Measurements from ENCODE around the gene MAP7.
"Not testable (repeated sequence)": the region's sequence is repeated elsewhere in the genome, so short reads cannot be mapped to it uniquely, and the experiment has no call there.

MAP7 gene

DNA sequence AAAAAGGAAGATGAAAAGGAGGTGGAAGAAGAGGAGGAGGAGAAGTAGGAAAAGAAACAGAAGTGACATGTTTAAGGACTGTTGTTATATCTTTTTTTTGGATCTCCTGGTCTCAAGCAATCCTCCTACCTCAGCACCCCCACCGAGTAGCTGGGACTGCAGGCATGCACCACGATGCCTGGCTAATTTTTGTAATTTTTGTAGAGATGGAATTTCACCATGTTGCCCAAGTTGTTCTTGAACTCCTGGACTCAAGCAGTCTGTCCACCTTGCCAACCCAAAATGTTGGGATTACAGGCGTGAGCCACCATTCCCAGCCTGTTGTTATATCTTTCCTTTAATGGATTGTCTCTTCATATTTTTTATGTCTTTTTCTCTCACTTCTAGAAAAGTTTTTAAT is 241.1 kb downstream of the MAP7 start:
- DNase-seq, result no peak

DNA sequence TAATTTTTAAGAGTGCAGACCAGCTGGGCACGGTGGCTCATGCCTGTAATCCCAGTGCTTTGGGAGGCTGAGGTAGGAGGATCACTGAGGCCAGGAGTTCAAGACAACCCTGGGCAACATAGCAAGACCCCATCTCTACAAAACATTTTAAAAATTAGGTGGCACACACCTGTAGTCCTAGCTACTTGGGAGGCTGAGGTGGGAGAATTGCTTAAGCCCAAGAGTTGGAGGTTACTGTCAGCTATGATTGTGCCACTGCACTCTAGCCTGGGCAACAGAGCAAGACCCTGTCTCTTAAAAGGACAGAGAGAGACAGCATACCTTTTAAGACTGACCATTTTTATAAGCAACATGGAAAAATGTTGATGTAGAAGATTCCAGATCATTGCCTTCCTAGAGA is 241.8 kb downstream of the MAP7 start:
- DNase-seq, result not testable (repeated sequence)

DNA sequence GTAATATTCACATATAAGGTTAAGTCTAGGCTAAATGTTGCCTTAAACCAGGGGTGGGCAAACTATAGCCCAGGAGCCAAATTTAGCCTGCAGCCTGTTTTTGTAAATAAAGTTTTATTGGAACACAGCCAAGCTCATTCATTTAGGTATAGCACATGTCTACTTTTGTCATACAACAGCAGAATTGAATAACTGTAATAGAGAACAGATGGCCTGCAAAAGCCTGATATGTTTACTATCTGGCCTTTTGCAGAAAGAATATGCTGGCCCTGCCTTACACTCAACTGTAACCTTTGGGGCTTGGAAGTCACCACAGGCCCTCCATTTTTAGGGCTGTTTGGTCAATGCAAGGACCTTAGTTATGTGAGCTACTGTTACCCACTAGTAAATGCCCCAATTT is 242.9 kb downstream of the MAP7 start:
- no peak for DNase-seq

DNA sequence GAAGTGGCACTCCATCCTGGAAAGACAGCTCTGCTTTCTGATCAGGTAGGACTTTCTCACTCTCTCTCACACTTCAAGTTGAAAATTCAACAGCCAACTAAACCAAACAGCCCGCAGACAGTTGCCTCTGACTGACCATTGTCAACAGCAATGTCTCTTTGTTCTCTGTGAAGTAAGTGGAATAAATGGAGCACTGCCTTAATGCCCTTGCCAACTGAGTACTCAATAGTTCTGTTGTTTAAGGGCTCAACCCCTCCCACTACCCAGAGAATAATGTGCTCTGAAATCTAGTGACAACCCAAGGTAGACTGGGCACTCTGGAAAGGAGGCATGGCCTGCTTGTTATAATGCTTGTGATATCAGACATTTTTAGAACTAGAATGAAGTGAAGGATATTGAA is 243.8 kb downstream of the MAP7 start:
- peak in 28 of 51 donors; percentile 7 to 88 (median 34) for DNase-seq

DNA sequence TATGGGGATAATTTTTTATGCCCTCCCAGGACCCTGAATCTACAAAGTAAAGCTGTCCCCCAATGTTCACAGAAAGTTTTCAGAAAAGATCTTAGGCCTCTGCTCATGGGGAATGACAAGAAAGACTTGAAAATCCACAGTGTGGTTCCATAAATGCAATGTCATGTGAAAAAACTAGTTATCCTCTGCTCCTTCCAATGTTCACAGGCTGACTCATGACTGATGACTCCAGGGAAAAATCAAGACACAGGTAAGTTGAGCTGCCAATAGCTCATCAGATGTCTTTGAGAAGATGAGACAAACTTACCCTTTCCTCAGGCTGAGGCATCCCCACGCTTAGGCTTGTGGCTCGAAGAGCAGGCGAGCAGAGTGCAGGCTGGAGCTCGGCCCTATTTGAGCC is 245.8 kb downstream of the MAP7 start:
- no peak for DNase-seq

DNA sequence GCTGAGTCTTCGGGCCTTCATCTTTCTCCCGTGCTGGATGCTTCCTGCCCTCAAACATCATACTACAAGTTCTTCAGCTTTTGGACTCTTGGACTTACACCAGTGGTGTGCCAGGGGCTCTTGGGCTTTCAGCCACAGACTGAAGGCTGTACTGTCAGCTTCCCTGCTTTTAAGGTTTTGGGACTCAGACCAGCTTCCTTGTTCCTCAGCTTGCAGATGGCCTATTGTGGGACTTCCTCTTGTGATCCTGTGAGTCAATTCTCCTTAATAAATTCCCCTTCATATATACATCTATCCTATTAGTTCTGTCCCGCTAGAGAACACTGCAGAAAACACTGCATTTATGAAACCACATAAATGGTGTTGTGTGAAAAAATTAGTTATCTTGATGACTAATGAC is 246.7 kb downstream of the MAP7 start:
- DNase-seq, result no peak

DNA sequence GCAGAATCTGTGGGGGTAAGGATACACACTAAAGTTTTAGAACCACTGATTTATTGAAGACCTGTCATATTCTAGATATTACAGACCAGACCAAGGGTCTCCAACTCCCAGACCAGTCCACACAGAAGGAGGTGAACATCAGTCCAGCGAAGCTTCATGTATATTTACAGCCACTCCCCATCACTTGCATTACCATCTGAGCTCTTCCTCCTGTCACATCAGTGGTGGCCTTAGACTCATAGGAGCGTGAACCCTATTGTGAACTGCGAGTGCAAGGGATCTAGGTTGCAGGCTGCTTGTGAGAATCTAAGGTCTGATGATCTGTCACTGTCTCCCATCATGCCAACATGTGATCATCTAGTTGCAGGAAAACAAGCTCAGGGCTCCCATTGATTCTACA is 255.6 kb downstream of the MAP7 start:
- DNase-seq, result no peak
